ENCODE data around the gene LEMD1. TPM values are rescaled to one million over a fixed set of nuclear protein-coding genes. Genes with fewer than 3 reads are reported as not detected.

Gene LEMD1
- total and polyA plus RNA-seq, 2 experiments from 2014 or later, result not detected

DNA sequence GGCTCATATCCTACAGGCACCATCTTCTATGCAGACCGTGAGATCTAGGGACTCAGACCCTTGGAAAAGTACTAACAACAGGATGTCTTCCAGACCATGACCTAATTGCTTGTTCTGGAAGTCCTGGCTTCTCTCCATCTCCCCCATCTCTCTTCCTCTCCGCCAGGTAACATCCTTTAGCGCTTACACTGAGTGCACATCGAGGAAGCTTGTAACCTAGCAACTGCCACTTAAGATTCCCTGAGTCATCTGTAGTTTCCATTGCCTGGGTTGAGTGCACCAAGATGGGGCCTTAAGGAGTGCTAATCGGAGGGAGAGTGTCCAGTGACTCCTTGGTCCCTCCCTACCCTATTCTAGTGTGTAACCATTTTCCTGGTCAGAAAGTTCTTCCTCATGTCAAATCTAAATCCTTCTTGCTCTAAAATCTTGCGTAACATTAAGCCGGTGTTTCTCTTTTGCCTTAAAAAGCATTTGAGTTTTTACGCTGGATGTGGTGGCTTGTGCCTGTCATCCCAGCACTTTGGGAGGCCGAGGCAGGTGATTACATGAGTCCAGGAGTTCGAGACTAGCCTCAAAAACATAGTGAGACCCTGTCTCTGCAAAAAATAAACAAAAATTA is 74.8 kb downstream of the LEMD1 start:
- H3K9ac ChIP-seq, result no peak overlapping the region
- H3K27ac ChIP-seq, result no peak overlapping the region
- no peaks in the 10 kb centered on the region for H3K4me1 ChIP-seq (ENCODE audit: insufficient read depth)
- no peaks in the 10 kb centered on the region for H3K9me3 ChIP-seq (ENCODE audit: low read depth)
- DNase-seq, result peak; percentile 26
- no peaks in the 10 kb centered on the region for H3K36me3 ChIP-seq (ENCODE audit: low read depth)
- in situ Hi-C loops (cut with MboI), result no loop called here
- 49 to 55% methylated on average over 10 of the region's 10 CpGs for WGBS, 2 experiments (ENCODE audit: low coverage in 1 of 2, low lambda C conversion rate in 2 of 2, missing lambda C conversion rate in 2 of 2)
- H3K27me3 ChIP-seq (replicated peaks; ENCODE audit: insufficient read depth), result peaks cover 70% of the 10 kb centered on the region
- TF ChIP-seq EZH2phosphoT487 (IDR thresholded peaks at IDR 0.05; ENCODE audit: insufficient read depth, low read depth) (no peak), EZH2 (IDR thresholded peaks at IDR 0.05; ENCODE audit: insufficient read depth, poor library complexity, severe bottlenecking) (no peak)
- H3K4me2 ChIP-seq (ENCODE audit: unreplicated experiment), result no peak overlapping the region
- H4K20me1 ChIP-seq (ENCODE audit: insufficient read depth), result no peaks in the 10 kb centered on the region
- H3F3A ChIP-seq (ENCODE audit: insufficient read depth), result no peaks in the 10 kb centered on the region
- H3K4me3 ChIP-seq, result no peak overlapping the region
- no peaks in the 10 kb centered on the region for H3K9me2 ChIP-seq (ENCODE audit: insufficient read depth)
- H3K79me2 ChIP-seq (ENCODE audit: insufficient read depth), result no peaks in the 10 kb centered on the region
- no peak overlapping the region for H2AFZ ChIP-seq

DNA sequence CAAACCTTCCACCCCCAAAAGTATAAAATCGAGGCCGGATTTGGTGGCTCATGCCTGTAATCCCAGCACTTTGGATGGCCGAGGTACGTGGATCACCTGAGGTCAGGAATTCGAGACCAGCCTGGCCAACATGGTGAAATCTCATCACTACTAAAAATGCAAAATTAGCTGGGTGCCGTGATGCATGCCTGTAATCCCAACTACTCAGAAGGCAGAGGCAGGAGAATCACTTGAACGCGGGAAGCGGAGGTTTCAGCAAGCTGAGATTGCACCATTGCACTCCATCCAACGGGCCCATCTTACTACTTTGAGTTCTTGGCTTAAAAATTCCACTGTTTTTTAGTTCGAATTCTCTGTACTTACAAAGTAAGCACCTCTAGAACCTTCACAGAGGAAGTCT is 76.1 kb downstream of the LEMD1 start:
- no peaks in the 10 kb centered on the region for H3K4me1 ChIP-seq (ENCODE audit: insufficient read depth)
- no peak for TF ChIP-seq EZH2phosphoT487 (IDR thresholded peaks at IDR 0.05; ENCODE audit: insufficient read depth, low read depth)
- TF ChIP-seq EZH2 (IDR thresholded peaks at IDR 0.05; ENCODE audit: insufficient read depth, poor library complexity, severe bottlenecking), result no peak
- H3K27ac ChIP-seq, result no peak overlapping the region
- H3F3A ChIP-seq (ENCODE audit: insufficient read depth), result no peaks in the 10 kb centered on the region
- no peaks in the 10 kb centered on the region for H3K36me3 ChIP-seq (ENCODE audit: low read depth)
- no peak overlapping the region for H3K9ac ChIP-seq
- H3K4me3 ChIP-seq, result no peak overlapping the region
- no peak for DNase-seq
- no peaks in the 10 kb centered on the region for H3K9me2 ChIP-seq (ENCODE audit: insufficient read depth)
- no peaks in the 10 kb centered on the region for H3K9me3 ChIP-seq (ENCODE audit: low read depth)
- peaks cover 72% of the 10 kb centered on the region for H3K27me3 ChIP-seq (replicated peaks; ENCODE audit: insufficient read depth)
- H3K4me2 ChIP-seq (ENCODE audit: unreplicated experiment), result no peak overlapping the region
- H3K79me2 ChIP-seq (ENCODE audit: insufficient read depth), result no peaks in the 10 kb centered on the region
- in situ Hi-C loops (cut with MboI), result no loop called here
- WGBS, 2 experiments (ENCODE audit: low coverage in 1 of 2, low lambda C conversion rate in 2 of 2, missing lambda C conversion rate in 2 of 2), result 76 to 78% methylated on average over 11 of the region's 11 CpGs
- no peak overlapping the region for H2AFZ ChIP-seq
- H4K20me1 ChIP-seq (ENCODE audit: insufficient read depth), result no peaks in the 10 kb centered on the region

DNA sequence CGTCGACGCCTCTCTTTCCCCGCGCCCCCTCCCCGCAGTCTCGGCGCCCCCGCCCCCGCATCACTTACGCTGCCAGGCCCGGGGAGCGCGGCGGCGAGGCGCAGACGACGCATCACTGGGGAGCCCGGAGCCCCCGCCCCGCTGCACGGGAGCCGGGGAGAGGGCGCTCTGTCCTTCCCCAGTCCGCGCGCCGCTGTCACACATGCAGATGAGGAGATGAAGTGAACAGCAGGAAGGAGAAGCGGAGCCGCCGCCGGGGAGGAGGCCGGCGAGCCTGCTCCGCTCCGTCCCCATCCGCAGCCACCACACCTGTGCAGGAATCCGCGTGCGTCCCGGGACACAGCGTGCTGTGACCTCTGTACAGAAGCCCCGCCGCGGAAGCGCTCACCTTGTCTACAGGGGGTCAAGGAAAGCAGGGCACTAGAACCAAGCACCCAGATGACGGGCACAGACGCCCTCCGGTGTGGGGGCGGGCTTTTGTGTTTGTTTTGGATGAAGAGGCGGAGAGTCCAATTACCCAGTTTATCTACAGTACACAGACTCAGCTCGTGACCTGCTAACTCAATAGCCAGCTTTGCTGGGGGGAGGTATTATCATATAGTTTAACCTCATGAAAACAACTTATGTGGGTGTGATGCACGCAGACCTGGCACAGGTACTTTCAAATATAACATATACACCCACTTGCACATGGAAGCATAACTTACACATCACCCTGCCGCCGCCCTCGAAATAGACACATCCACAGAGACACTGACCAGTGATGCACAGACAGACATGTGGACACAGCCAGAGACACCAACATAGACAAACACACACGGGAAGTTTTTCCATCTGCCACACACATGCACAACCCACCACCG is 77.6 kb downstream of the LEMD1 start:
- Histone ChIP-seq H3F3A (ENCODE audit: insufficient read depth) (no peaks in the 10 kb centered on the region), H2AFZ (0 out of 2 replicates have a peak overlapping the region, but pooled peaks have one; percentile 7), H3K4me1 (ENCODE audit: insufficient read depth) (no peaks in the 10 kb centered on the region), H3K79me2 (ENCODE audit: insufficient read depth) (no peaks in the 10 kb centered on the region), H3K9me3 (ENCODE audit: low read depth) (no peaks in the 10 kb centered on the region), H3K27ac (no peak overlapping the region), H3K9me2 (ENCODE audit: insufficient read depth) (no peaks in the 10 kb centered on the region), H3K4me2 (ENCODE audit: unreplicated experiment) (peak overlapping the region; percentile 21), H4K20me1 (ENCODE audit: insufficient read depth) (no peaks in the 10 kb centered on the region), H3K36me3 (ENCODE audit: low read depth) (no peaks in the 10 kb centered on the region), H3K27me3 (replicated peaks; ENCODE audit: insufficient read depth) (peaks cover 66% of the 10 kb centered on the region), H3K4me3 (peak overlapping the region; percentile 45; the same call in 1 of the 2 replicates), H3K9ac (no peak overlapping the region)
- 0 out of 2 replicates have a peak, but pooled peaks have one; percentile 32 for TF ChIP-seq EZH2phosphoT487 (IDR thresholded peaks at IDR 0.05; ENCODE audit: insufficient read depth, low read depth)
- peak; percentile 93 for TF ChIP-seq EZH2 (IDR thresholded peaks at IDR 0.05; ENCODE audit: insufficient read depth, poor library complexity, severe bottlenecking)
- in situ Hi-C loops (cut with MboI), result no loop called here
- DNase-seq, result peak; percentile 49
- 6 to 9% methylated on average over 36 to 58 of the region's 59 CpGs for WGBS, 2 experiments (ENCODE audit: low coverage in 1 of 2, low lambda C conversion rate in 2 of 2, missing lambda C conversion rate in 2 of 2)

DNA sequence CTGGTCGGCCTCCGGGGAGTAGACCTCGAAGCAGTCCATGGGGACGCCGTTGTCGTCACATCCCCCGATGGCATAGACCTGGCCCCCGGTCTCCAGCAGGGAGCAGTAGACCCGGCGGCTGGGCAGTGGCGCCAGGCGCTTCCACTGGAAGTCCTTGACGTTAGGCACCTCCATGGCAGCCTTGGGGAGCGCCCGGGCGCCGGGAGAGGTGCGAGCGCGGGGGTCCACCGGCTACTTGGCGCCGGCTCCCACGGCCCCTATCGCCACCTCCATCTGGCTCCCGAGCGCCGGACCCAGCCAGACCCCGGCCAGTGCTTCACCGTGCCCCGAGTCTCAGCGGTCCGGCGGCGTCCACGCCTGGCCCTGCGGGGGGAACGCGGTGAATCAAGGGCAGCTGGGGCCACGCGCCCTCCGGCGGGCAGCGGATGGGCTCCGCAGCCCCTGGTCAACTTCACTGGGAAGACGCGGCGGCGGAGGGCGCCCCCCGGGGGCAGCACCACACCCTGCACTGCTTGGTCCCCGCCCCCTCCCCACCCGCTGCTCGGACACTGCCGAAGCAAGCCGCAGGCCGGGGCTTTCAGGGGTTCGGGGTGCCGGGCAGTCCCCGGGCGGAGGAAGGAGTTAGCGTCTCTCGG is 78.3 kb downstream of the LEMD1 start:
- peak; percentile 35 for DNase-seq
- no peaks in the 10 kb centered on the region for H3K36me3 ChIP-seq (ENCODE audit: low read depth)
- no peak overlapping the region for H3K9ac ChIP-seq
- no peaks in the 10 kb centered on the region for H4K20me1 ChIP-seq (ENCODE audit: insufficient read depth)
- H3F3A ChIP-seq (ENCODE audit: insufficient read depth), result no peaks in the 10 kb centered on the region
- no peak for TF ChIP-seq EZH2phosphoT487 (IDR thresholded peaks at IDR 0.05; ENCODE audit: insufficient read depth, low read depth)
- no peaks in the 10 kb centered on the region for H3K79me2 ChIP-seq (ENCODE audit: insufficient read depth)
- no peaks in the 10 kb centered on the region for H3K4me1 ChIP-seq (ENCODE audit: insufficient read depth)
- H3K27me3 ChIP-seq (replicated peaks; ENCODE audit: insufficient read depth), result peaks cover 63% of the 10 kb centered on the region
- in situ Hi-C loops (cut with MboI), result no loop called here
- no peaks in the 10 kb centered on the region for H3K9me3 ChIP-seq (ENCODE audit: low read depth)
- 7 to 9% methylated on average over 25 to 51 of the region's 63 CpGs for WGBS, 2 experiments (ENCODE audit: low coverage in 1 of 2, low lambda C conversion rate in 2 of 2, missing lambda C conversion rate in 2 of 2)
- H2AFZ ChIP-seq, result 0 out of 2 replicates have a peak overlapping the region, but pooled peaks have one; percentile 7
- H3K9me2 ChIP-seq (ENCODE audit: insufficient read depth), result no peaks in the 10 kb centered on the region
- peak overlapping the region; percentile 6 for H3K4me2 ChIP-seq (ENCODE audit: unreplicated experiment)
- H3K27ac ChIP-seq, result no peak overlapping the region
- peak overlapping the region; percentile 45; the same call in 1 of the 2 replicates for H3K4me3 ChIP-seq
